Measurements from ENCODE around the gene SDK1. TPM values are rescaled to one million over a fixed set of nuclear protein-coding genes. Genes with fewer than 3 reads are reported as not detected.
A peak's percentile ranks its signal among the peaks of the same experiment; 100 is the strongest.
"Not testable (repeated sequence)": the region's sequence is repeated elsewhere in the genome, so short reads cannot be mapped to it uniquely, and the experiment has no call there.

The SDK1 gene
- total RNA-seq, 1 experiment from 2014 or later, result 7.1 TPM

DNA sequence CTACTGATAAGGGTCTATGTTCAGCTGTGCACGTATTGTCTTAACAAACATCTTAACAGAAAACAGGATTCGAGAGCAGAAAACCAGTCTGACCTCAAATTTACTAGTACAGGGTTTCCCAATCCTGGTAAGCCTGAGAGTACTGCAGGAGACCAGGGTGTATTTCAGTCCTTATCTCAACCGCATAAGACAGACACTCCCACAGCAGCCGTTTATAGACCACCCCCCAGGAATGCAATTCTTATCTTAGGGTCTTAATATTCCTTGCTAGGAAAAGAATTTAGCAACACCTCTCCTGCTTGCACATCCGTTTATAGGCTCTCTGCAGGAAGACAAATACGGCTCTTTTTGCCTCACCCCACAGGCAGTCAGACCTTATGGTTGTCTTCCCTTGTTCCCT, 277.3 kb downstream of the SDK1 start:
- BruUV-seq (replicated peaks), result no TSS peak
- H3K36me3 ChIP-seq (ENCODE audit: control insufficient read depth, insufficient read depth, low read length), result no peaks in the 10 kb centered on the region
- no peaks in the 10 kb centered on the region for H3K27me3 Mint-ChIP-seq (ENCODE audit: insufficient read depth, unreplicated experiment)

DNA sequence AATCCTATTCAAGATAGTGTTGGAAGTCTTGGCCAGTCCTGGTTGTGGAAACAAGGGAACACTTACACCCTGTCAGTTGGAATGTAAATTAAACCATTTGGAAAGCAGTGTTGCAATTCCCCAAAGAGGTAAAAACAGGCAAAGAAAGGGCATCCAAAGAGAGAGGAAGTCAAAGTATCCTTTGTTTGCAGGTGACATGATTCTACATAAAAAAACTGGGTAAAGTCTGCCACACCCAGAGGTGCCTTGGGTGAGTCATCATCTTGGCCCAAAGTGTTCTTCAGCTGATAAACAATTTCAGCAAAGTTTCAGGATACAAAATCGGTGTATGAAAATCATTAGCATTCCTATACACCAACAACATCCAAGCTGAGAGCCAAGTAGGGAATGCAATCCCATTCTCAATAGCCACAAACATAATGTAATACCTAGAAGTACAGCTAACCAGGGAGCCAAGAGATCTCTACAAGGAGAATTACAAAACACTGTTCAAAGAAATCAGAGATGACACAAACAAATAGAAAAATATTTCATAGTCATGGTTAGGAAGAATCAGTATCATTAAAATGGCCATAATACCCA, 278.7 kb downstream of the SDK1 start:
- DNase-seq, result no peak
- H3K4me3 ChIP-seq (ENCODE audit: low read depth, low read length), result no peak overlapping the region
- no peaks in the 10 kb centered on the region for H3K36me3 Mint-ChIP-seq (ENCODE audit: insufficient read depth, unreplicated experiment)

More for the DNA sequence above, 277.3 kb downstream of the SDK1 start:
- intact Hi-C loops (cut with micrococcal nuclease; ENCODE audit: unreplicated experiment), result no loop called here
- H3K9me3 Mint-ChIP-seq (ENCODE audit: unreplicated experiment), result peaks cover 37% of the 10 kb centered on the region
- TF ChIP-seq, protein P1, sequence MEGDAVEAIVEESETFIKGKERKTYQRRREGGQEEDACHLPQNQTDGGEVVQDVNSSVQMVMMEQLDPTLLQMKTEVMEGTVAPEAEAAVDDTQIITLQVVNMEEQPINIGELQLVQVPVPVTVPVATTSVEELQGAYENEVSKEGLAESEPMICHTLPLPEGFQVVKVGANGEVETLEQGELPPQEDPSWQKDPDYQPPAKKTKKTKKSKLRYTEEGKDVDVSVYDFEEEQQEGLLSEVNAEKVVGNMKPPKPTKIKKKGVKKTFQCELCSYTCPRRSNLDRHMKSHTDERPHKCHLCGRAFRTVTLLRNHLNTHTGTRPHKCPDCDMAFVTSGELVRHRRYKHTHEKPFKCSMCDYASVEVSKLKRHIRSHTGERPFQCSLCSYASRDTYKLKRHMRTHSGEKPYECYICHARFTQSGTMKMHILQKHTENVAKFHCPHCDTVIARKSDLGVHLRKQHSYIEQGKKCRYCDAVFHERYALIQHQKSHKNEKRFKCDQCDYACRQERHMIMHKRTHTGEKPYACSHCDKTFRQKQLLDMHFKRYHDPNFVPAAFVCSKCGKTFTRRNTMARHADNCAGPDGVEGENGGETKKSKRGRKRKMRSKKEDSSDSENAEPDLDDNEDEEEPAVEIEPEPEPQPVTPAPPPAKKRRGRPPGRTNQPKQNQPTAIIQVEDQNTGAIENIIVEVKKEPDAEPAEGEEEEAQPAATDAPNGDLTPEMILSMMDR (IDR thresholded peaks at IDR 0.05; ENCODE audit: insufficient read depth in 1 of 2, low read depth in 1 of 2, low read length in 1 of 2, severe bottlenecking in 1 of 2, unreplicated experiment in 1 of 2), result no peak
- no peaks in the 10 kb centered on the region for H3K27me3 ChIP-seq (replicated peaks; ENCODE audit: control insufficient read depth, insufficient read depth, low read length)
- H3K4me3 Mint-ChIP-seq (ENCODE audit: unreplicated experiment), result no peak overlapping the region
- H3K9me3 ChIP-seq, result peaks cover 28% of the 10 kb centered on the region
- DNase-seq, result peak in 1 of 2 experiments; percentile 22
- CTCF ChIA-PET, result no interaction called here
- no peaks in the 10 kb centered on the region for H3K4me1 ChIP-seq
- no peak overlapping the region for H3K4me3 ChIP-seq (ENCODE audit: low read depth, low read length)
- no peaks in the 10 kb centered on the region for H3K36me3 Mint-ChIP-seq (ENCODE audit: insufficient read depth, unreplicated experiment)
- no peaks in the 10 kb centered on the region for H3K4me1 Mint-ChIP-seq (ENCODE audit: low read depth, unreplicated experiment)
- no peak overlapping the region for H3K27ac Mint-ChIP-seq (ENCODE audit: unreplicated experiment)
- POLR2A ChIA-PET, result no interaction called here

DNA sequence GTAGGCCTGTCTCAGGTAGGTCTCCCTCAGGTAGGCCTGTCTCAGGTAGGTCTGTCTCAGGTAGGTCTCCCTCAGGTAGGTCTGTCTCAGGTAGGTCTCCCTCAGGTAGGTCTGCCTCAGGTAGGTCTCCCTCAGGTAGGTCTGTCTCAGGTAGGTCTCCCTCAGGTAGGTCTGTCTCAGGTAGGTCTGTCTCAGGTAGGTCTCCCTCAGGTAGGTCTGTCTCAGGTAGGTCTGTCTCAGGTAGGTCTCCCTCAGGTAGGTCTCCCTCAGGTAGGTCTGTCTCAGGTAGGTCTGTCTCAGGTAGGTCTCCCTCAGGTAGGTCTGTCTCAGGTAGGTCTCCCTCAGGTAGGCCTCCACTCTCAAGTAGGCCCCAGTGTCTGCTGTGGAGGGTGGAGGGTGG, 281.1 kb downstream of the SDK1 start:
- H3K36me3 ChIP-seq (ENCODE audit: control insufficient read depth, insufficient read depth, low read length); CTCF ChIA-PET; intact Hi-C loops (cut with micrococcal nuclease; ENCODE audit: unreplicated experiment); H3K27me3 ChIP-seq (replicated peaks; ENCODE audit: control insufficient read depth, insufficient read depth, low read length); DNase-seq; BruUV-seq (replicated peaks); H3K36me3 Mint-ChIP-seq (ENCODE audit: insufficient read depth, unreplicated experiment); POLR2A ChIA-PET; H3K4me1 Mint-ChIP-seq (ENCODE audit: low read depth, unreplicated experiment); H3K4me3 Mint-ChIP-seq (ENCODE audit: unreplicated experiment); H3K4me1 ChIP-seq; H3K27ac Mint-ChIP-seq (ENCODE audit: unreplicated experiment); H3K27me3 Mint-ChIP-seq (ENCODE audit: insufficient read depth, unreplicated experiment); H3K4me3 ChIP-seq (ENCODE audit: low read depth, low read length): not testable (repeated sequence)
- H3K9me3 ChIP-seq, result peaks cover 25% of the 10 kb centered on the region
- H3K9me3 Mint-ChIP-seq (ENCODE audit: unreplicated experiment), result peaks cover 32% of the 10 kb centered on the region

More for the DNA sequence above, 278.7 kb downstream of the SDK1 start:
- Mint-ChIP-seq H3K4me1 (ENCODE audit: low read depth, unreplicated experiment) (no peaks in the 10 kb centered on the region), H3K4me3 (ENCODE audit: unreplicated experiment) (no peak overlapping the region), H3K27me3 (ENCODE audit: insufficient read depth, unreplicated experiment) (no peaks in the 10 kb centered on the region), H3K27ac (ENCODE audit: unreplicated experiment) (no peak overlapping the region), H3K9me3 (ENCODE audit: unreplicated experiment) (peaks cover 36% of the 10 kb centered on the region)
- Histone ChIP-seq H3K9me3 (peaks cover 28% of the 10 kb centered on the region), H3K27me3 (replicated peaks; ENCODE audit: control insufficient read depth, insufficient read depth, low read length) (no peaks in the 10 kb centered on the region), H3K4me1 (no peaks in the 10 kb centered on the region), H3K36me3 (ENCODE audit: control insufficient read depth, insufficient read depth, low read length) (no peaks in the 10 kb centered on the region)
- intact Hi-C loops (cut with micrococcal nuclease; ENCODE audit: unreplicated experiment), result no loop called here
- ChIA-PET CTCF (no interaction called here), POLR2A (no interaction called here)
- TF ChIP-seq, protein P1 (IDR thresholded peaks at IDR 0.05; ENCODE audit: insufficient read depth in 1 of 2, low read depth in 1 of 2, low read length in 1 of 2, severe bottlenecking in 1 of 2, unreplicated experiment in 1 of 2), result no peak
- no TSS peak for BruUV-seq (replicated peaks)

DNA sequence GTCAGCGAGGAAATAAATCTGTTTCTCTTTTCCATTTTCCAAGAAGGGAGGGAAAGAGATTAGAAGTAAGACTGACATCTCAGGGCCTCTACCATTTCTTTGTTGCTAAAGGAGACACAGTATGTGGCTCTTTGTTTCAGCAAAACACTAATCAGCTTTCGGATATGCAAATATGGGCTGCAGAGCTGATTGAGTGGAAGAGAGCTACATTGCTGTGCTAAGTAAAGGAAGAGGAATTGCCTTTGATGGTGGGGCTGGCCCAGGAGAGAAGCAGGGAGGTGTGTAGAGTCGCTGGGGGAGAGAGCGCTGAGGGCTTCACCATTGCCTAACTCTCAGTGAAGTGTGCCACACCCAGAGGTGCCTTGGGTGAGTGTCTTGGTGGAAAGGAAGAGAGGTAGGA, 284.8 kb downstream of the SDK1 start:
- Mint-ChIP-seq H3K4me3 (ENCODE audit: unreplicated experiment) (no peak overlapping the region), H3K4me1 (ENCODE audit: low read depth, unreplicated experiment) (no peaks in the 10 kb centered on the region), H3K36me3 (ENCODE audit: insufficient read depth, unreplicated experiment) (no peaks in the 10 kb centered on the region), H3K27me3 (ENCODE audit: insufficient read depth, unreplicated experiment) (no peaks in the 10 kb centered on the region), H3K9me3 (ENCODE audit: unreplicated experiment) (no peaks in the 10 kb centered on the region), H3K27ac (ENCODE audit: unreplicated experiment) (no peak overlapping the region)
- Histone ChIP-seq H3K4me1 (no peaks in the 10 kb centered on the region), H3K9me3 (no peaks in the 10 kb centered on the region), H3K36me3 (ENCODE audit: control insufficient read depth, insufficient read depth, low read length) (no peaks in the 10 kb centered on the region), H3K27me3 (replicated peaks; ENCODE audit: control insufficient read depth, insufficient read depth, low read length) (no peaks in the 10 kb centered on the region), H3K4me3 (ENCODE audit: low read depth, low read length) (no peak overlapping the region)
- POLR2A ChIA-PET, result no interaction called here
- TF ChIP-seq, protein P1 (IDR thresholded peaks at IDR 0.05; ENCODE audit: insufficient read depth in 1 of 2, low read depth in 1 of 2, low read length in 1 of 2, severe bottlenecking in 1 of 2, unreplicated experiment in 1 of 2), result no peak
- BruUV-seq (replicated peaks), result no TSS peak
- CTCF ChIA-PET, result no interaction called here
- intact Hi-C loops (cut with micrococcal nuclease; ENCODE audit: unreplicated experiment), result no loop called here
- DNase-seq, result no peak

All from Caco-2 (cell line).